ENCODE measurements around the gene KLHL17. TPM values are rescaled to one million over a fixed set of nuclear protein-coding genes. Genes with fewer than 3 reads are reported as not detected.

Gene KLHL17
- total RNA-seq, 2 donors from 2014 or later = 4.2 to 15.3 TPM

DNA sequence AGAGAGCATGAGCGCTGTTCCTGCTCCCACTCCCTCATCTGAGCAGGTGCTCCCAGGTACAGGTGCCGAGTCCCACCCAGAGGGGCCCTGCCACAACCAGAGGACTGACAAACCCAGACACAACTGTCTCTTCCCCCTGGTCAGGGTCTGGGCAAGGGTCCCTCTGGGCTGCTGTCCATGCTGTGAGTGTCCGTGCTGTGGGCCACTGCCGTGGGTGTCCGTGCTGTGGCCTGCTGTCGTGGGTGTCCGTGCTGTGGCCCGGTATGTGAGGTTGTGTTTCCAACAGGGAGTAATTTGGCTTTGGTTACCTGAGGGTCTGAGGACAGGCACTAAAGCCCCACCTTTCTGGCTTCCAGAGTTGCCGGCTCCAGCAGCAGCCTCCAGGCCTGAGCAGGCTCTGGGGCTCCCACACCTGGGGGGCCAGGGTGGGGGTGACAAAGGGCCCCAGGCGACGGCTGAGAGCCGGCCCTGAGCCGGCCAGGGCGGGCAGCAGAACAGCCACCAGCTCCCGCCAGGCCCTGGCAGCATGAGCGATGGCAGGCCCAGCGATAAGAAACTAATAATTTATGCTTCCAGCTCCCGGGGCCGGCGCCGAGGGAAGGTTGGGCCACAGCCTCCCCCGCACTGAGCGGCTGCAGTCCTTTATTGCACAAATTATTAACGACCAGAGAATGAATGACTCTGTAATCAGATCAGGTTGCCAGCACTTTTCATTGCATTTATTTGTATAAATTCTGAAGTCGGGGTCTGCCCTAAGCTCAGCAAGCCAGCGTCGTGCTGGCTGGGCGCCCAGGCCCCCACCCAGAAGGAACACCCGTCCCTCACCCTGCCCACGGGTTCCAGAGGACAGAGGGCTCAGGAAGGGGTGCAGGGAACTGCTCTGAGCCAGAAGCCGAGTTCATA, 44.0 kb upstream of the KLHL17 start:
- no peak for DNase-seq (ENCODE audit: low spot score)
- TF ChIP-seq, protein P1, sequence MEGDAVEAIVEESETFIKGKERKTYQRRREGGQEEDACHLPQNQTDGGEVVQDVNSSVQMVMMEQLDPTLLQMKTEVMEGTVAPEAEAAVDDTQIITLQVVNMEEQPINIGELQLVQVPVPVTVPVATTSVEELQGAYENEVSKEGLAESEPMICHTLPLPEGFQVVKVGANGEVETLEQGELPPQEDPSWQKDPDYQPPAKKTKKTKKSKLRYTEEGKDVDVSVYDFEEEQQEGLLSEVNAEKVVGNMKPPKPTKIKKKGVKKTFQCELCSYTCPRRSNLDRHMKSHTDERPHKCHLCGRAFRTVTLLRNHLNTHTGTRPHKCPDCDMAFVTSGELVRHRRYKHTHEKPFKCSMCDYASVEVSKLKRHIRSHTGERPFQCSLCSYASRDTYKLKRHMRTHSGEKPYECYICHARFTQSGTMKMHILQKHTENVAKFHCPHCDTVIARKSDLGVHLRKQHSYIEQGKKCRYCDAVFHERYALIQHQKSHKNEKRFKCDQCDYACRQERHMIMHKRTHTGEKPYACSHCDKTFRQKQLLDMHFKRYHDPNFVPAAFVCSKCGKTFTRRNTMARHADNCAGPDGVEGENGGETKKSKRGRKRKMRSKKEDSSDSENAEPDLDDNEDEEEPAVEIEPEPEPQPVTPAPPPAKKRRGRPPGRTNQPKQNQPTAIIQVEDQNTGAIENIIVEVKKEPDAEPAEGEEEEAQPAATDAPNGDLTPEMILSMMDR (IDR thresholded peaks at IDR 0.05) = no peak
- H3K27ac ChIP-seq = no peak overlapping the region
- no peaks in the 10 kb centered on the region for H3K27me3 ChIP-seq (replicated peaks; ENCODE audit: insufficient read depth)
- no peak for ATAC-seq (ENCODE audit: insufficient number of reproducible peaks, low FRiP score, low read depth)
- no peaks in the 10 kb centered on the region for H3K9me3 ChIP-seq
- H3K4me1 ChIP-seq (ENCODE audit: control insufficient read depth in 1 of 2, low read depth in 2 of 2) = peaks cover 3 to 24% of the 10 kb centered on the region in 2 donors
- no peak overlapping the region for H3K4me3 ChIP-seq
- H3K36me3 ChIP-seq = no peaks in the 10 kb centered on the region

DNA sequence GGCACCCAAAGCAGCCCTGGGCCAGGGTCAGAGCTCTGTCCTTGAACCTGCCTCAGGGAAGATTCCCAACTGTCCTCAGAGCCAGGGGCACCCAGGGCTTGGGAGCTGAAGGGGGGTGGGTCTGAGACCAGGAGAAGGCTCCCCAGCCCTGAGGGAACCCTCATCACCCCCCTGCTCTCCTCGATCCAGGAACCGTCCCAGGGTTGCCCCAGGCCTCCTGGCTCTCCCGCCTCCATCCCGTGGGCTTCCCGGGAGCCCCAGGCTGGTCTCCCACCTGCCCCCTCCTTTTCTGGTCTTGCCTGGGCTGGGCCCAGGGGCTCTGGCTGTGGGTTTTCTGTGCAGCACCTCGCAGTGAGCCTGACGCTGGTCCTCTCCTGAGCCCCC, 43.3 kb upstream of the KLHL17 start:
- DNase-seq (ENCODE audit: low spot score) (no peak), ATAC-seq (ENCODE audit: insufficient number of reproducible peaks, low FRiP score, low read depth) (no peak)
- H3K27ac ChIP-seq = no peak overlapping the region
- no peaks in the 10 kb centered on the region for H3K27me3 ChIP-seq (replicated peaks; ENCODE audit: insufficient read depth)
- H3K4me1 ChIP-seq (ENCODE audit: control insufficient read depth in 1 of 2, low read depth in 2 of 2) = peaks cover 3 to 29% of the 10 kb centered on the region in 2 donors
- no peak overlapping the region for H3K4me3 ChIP-seq
- no peaks in the 10 kb centered on the region for H3K9me3 ChIP-seq
- TF ChIP-seq, protein P1 (IDR thresholded peaks at IDR 0.05) = no peak
- no peaks in the 10 kb centered on the region for H3K36me3 ChIP-seq

DNA sequence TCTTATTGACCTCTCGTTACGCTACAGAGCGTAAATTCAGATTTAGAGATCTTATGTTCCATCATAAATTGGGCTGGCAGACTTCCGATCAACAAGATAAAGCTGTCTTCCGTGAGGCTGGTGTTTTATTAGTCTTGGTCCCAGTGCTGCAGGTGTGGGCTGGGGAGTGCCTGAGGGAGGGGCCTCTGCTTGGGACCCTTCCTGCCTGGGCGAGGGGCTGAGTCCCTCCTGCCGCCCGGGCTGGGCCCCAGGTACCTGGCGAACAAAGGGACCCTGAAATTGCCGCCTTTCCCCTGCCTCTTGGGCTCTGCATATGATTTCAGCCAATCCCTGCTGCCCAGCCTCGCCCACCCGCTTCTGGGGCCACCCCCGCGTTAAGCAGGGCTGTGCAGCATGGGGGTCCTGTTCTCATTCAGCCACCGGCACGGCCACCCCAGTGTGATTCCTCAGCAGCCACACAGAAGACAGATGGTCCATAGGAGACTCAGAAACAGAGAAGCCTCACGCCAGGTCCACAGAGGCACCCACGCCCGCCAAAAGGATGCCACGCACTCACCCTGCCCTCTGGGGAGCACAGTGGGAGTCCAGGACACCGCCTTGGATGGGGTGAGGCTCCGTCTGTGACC, 42.8 kb upstream of the KLHL17 start:
- ATAC-seq (ENCODE audit: insufficient number of reproducible peaks, low FRiP score, low read depth) = no peak
- peaks cover 3 to 29% of the 10 kb centered on the region in 2 donors for H3K4me1 ChIP-seq (ENCODE audit: control insufficient read depth in 1 of 2, low read depth in 2 of 2)
- H3K27ac ChIP-seq = no peak overlapping the region
- DNase-seq (ENCODE audit: low spot score) = no peak
- no peaks in the 10 kb centered on the region for H3K9me3 ChIP-seq
- TF ChIP-seq, protein P1 (IDR thresholded peaks at IDR 0.05) = no peak
- no peaks in the 10 kb centered on the region for H3K36me3 ChIP-seq
- no peaks in the 10 kb centered on the region for H3K27me3 ChIP-seq (replicated peaks; ENCODE audit: insufficient read depth)
- no peak overlapping the region for H3K4me3 ChIP-seq

GRCh38 chr1:918353-918752, 42.0 kb upstream of the KLHL17 start:
- Histone ChIP-seq H3K27me3 (replicated peaks; ENCODE audit: insufficient read depth) (no peaks in the 10 kb centered on the region), H3K27ac (no peak overlapping the region), H3K36me3 (no peaks in the 10 kb centered on the region), H3K4me1 (ENCODE audit: control insufficient read depth in 1 of 2, low read depth in 2 of 2) (peaks cover 7 to 34% of the 10 kb centered on the region in 2 donors), H3K9me3 (no peaks in the 10 kb centered on the region), H3K4me3 (no peak overlapping the region)
- TF ChIP-seq, protein P1 (IDR thresholded peaks at IDR 0.05) = no peak
- DNase-seq (ENCODE audit: low spot score) = no peak
- ATAC-seq (ENCODE audit: insufficient number of reproducible peaks, low FRiP score, low read depth) = no peak

DNA sequence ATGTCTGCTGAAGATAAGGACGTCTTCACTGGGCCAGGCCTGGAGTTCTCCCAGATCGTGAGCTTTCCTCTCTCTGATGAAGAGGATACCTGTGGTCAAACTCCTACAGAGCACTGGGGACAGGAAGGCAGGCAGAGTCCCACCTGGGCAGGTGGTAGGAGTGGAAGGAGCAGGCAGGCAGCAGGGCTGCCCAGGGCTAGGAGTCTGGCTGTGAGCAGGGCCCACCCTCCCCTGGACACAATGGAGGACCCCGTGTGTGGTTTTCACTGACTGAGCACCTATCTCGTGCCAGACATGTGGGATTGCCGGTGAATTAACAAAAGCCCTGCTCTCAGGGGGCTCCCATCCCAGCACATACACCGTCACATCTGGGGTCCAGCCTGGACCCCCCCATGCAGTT, 41.5 kb upstream of the KLHL17 start:
- TF ChIP-seq, protein P1 (IDR thresholded peaks at IDR 0.05) = no peak
- no peaks in the 10 kb centered on the region for H3K27me3 ChIP-seq (replicated peaks; ENCODE audit: insufficient read depth)
- H3K4me1 ChIP-seq (ENCODE audit: control insufficient read depth in 1 of 2, low read depth in 2 of 2) = peaks cover 8 to 37% of the 10 kb centered on the region in 2 donors
- no peaks in the 10 kb centered on the region for H3K9me3 ChIP-seq
- H3K4me3 ChIP-seq = no peak overlapping the region
- H3K27ac ChIP-seq = no peak overlapping the region
- ATAC-seq (ENCODE audit: insufficient number of reproducible peaks, low FRiP score, low read depth) = no peak
- DNase-seq (ENCODE audit: low spot score) = no peak
- no peaks in the 10 kb centered on the region for H3K36me3 ChIP-seq
